SK-N-SH treated with all-trans-retinoic acid at 6 μM for 48 hours (cell line): ENCODE results near the gene RPL12.
"Not testable (repeated sequence)": the region's sequence is repeated elsewhere in the genome, so short reads cannot be mapped to it uniquely, and the experiment has no call there.

Experiments
- ATAC-seq: fragments of 200-7000 bp; cut with Tn5 transposase; 3 replicates; pipeline ENCODE4 v1.9.1; 2020; ENCODE audit warnings: mild to moderate bottlenecking, moderate library complexity
- ARNTL ChIP-seq: fragments of 450-650 bp; formaldehyde crosslinking; IDR thresholded peaks from 2 replicates; pipeline ENCODE4 v1.5.0; 2020; ENCODE audit warnings: low read depth, mild to moderate bottlenecking, moderate library complexity, borderline replicate concordance
- BACH2 ChIP-seq: fragments of 250-450 bp; sonication (Bioruptor Pico); IDR thresholded peaks from 2 replicates; pipeline ENCODE4 v1.9.0; 2021; ENCODE audit warnings: mild to moderate bottlenecking, borderline replicate concordance
- CREB5 ChIP-seq: fragments of 250-450 bp; sonication (Bioruptor Pico); IDR thresholded peaks from 2 replicates; pipeline ENCODE4 v1.5.1; 2020; ENCODE audit warnings: low read depth, mild to moderate bottlenecking, moderate library complexity
- CSRNP3 ChIP-seq: fragments of 250-450 bp; sonication (Bioruptor Pico); IDR thresholded peaks from 2 replicates; pipeline ENCODE4 v1.5.1; 2021; ENCODE audit warnings: mild to moderate bottlenecking, moderate library complexity
- ESRRG ChIP-seq: fragments of 250-450 bp; sonication (Bioruptor Pico); IDR thresholded peaks from 2 replicates; pipeline ENCODE4 v1.6.1; 2021; ENCODE audit warnings: mild to moderate bottlenecking
- GLIS3 ChIP-seq: fragments of 250-450 bp; sonication (Bioruptor Pico); IDR thresholded peaks from 2 replicates; pipeline ENCODE4 v1.5.0; 2020; ENCODE audit warnings: mild to moderate bottlenecking, moderate library complexity
- OSR1 ChIP-seq: fragments of 250-450 bp; sonication (Bioruptor Pico); IDR thresholded peaks from 2 replicates; pipeline ENCODE4 v1.8.0; 2022; ENCODE audit warnings: moderate library complexity, mild to moderate bottlenecking, inconsistent platforms
- POU6F1 ChIP-seq: fragments of 250-450 bp; sonication (Bioruptor Pico); IDR thresholded peaks from 2 replicates; pipeline ENCODE4 v1.8.0; 2021; ENCODE audit warnings: low read depth, mild to moderate bottlenecking, moderate library complexity, borderline replicate concordance
- PPARA ChIP-seq: fragments of 250-450 bp; sonication (Bioruptor Pico); IDR thresholded peaks from 2 replicates; pipeline ENCODE4 v1.5.0; 2020; ENCODE audit warnings: mild to moderate bottlenecking, borderline replicate concordance
- RARB ChIP-seq: fragments of 250-450 bp; sonication (Bioruptor Pico); IDR thresholded peaks from 2 replicates; pipeline ENCODE4 v1.8.0; 2021; ENCODE audit warnings: mild to moderate bottlenecking, moderate library complexity
- TCF4 ChIP-seq: fragments of 250-450 bp; sonication (Bioruptor Pico); IDR thresholded peaks from 2 replicates; pipeline ENCODE4 v1.8.0; 2021; ENCODE audit warnings: mild to moderate bottlenecking, moderate library complexity, borderline replicate concordance
- TOX ChIP-seq: fragments of 250-450 bp; sonication (Bioruptor Pico); IDR thresholded peaks from 2 replicates; pipeline ENCODE4 v1.8.0; 2021; ENCODE audit warnings: mild to moderate bottlenecking, moderate library complexity, borderline replicate concordance
- ZFP3 ChIP-seq: fragments of 250-450 bp; sonication (Bioruptor Pico); IDR thresholded peaks from 2 replicates; pipeline ENCODE4 v1.5.0; 2020; ENCODE audit warnings: mild to moderate bottlenecking, moderate library complexity
- ZFP30 ChIP-seq: fragments of 450-650 bp; formaldehyde crosslinking; IDR thresholded peaks from 2 replicates; pipeline ENCODE4 v1.5.0; 2022; ENCODE audit warnings: mild to moderate bottlenecking, moderate library complexity
- ZNF70 ChIP-seq: fragments of 450-650 bp; formaldehyde crosslinking; IDR thresholded peaks from 2 replicates; pipeline ENCODE4 v1.5.0; 2020; ENCODE audit warnings: mild to moderate bottlenecking, moderate library complexity
- TF ChIP-seq, protein P1 (sequence below): fragments of 250-450 bp; sonication (Bioruptor Pico); IDR thresholded peaks from 2 replicates; pipeline ENCODE4 v1.5.0; 2020; ENCODE audit warnings: mild to moderate bottlenecking, moderate library complexity
- TF ChIP-seq, protein P2 (sequence below): fragments of 250-450 bp; sonication (Bioruptor Pico); IDR thresholded peaks from 2 replicates; pipeline ENCODE4 v1.8.0; 2020; ENCODE audit warnings: mild to moderate bottlenecking, moderate library complexity, borderline replicate concordance

The RPL12 gene

DNA sequence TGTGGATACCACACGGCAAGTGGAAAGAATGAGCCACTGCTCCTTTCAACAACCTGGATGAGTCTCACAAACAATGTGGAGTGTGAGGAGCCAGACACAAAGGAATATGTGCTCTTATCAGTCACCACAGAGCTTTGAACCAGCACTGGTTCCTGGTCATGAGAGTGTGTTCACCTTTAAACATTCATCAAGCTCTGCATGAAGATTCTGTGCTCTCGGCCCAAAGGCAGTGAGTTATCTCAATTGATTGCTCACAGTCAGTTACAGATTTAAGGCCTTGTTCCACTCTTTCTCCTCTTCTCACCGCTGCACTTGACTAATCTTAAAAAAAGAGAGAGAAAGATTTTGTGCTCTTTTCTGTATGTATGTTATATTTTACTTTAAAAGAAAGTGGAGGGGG lies 19.5 kb upstream of the RPL12 start:
- no peak for ATAC-seq
- no peak for TF ChIP-seq RARB (CRISPR knock-in tag)

DNA sequence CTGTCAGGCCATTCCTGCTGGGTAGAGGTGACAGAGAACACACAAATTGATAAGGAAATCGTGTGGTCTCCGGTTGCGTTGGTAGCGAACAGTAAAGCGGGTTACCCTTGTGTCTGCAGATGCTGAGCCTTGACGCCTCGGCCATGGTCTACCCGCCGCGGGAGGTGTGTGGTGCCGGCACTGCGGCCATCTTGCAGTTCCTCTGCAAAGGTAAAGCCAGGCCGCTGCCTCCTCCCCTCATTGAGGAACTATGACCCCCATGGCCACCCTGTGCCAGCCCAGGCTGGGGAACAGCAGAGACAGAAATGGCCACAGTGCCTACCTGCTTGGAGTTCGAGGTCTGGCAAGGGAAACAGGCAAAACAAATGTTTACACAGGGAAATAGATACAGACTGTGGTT lies 16.4 kb upstream of the RPL12 start:
- ATAC-seq: no peak
- TF ChIP-seq ZNF70 (CRISPR knock-in tag): no peak

GRCh38 chr9:127466407-127466917 lies 15.3 kb upstream of the RPL12 start:
- not testable (repeated sequence) for ATAC-seq

GRCh38 chr9:127463911-127464310 lies 12.7 kb upstream of the RPL12 start:
- no peak; the same call in 2 of the 3 replicates for ATAC-seq
- TF ChIP-seq ARNTL (CRISPR knock-in tag) (no peak), TOX (CRISPR knock-in tag) (no peak), PPARA (CRISPR knock-in tag) (no peak), GLIS3 (no peak), OSR1 (CRISPR knock-in tag) (no peak), BACH2 (CRISPR knock-in tag) (no peak), ESRRG (CRISPR knock-in tag) (no peak), POU6F1 (CRISPR knock-in tag) (no peak), CREB5 (CRISPR knock-in tag) (no peak), ZFP3 (CRISPR knock-in tag) (no peak), RARB (CRISPR knock-in tag) (no peak), TCF4 (CRISPR knock-in tag) (no peak), ZFP30 (CRISPR knock-in tag) (no peak)
- TF ChIP-seq, protein P1, sequence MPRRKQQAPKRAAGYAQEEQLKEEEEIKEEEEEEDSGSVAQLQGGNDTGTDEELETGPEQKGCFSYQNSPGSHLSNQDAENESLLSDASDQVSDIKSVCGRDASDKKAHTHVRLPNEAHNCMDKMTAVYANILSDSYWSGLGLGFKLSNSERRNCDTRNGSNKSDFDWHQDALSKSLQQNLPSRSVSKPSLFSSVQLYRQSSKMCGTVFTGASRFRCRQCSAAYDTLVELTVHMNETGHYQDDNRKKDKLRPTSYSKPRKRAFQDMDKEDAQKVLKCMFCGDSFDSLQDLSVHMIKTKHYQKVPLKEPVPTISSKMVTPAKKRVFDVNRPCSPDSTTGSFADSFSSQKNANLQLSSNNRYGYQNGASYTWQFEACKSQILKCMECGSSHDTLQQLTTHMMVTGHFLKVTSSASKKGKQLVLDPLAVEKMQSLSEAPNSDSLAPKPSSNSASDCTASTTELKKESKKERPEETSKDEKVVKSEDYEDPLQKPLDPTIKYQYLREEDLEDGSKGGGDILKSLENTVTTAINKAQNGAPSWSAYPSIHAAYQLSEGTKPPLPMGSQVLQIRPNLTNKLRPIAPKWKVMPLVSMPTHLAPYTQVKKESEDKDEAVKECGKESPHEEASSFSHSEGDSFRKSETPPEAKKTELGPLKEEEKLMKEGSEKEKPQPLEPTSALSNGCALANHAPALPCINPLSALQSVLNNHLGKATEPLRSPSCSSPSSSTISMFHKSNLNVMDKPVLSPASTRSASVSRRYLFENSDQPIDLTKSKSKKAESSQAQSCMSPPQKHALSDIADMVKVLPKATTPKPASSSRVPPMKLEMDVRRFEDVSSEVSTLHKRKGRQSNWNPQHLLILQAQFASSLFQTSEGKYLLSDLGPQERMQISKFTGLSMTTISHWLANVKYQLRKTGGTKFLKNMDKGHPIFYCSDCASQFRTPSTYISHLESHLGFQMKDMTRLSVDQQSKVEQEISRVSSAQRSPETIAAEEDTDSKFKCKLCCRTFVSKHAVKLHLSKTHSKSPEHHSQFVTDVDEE (CRISPR knock-in tag): no peak
- TF ChIP-seq, protein P2, sequence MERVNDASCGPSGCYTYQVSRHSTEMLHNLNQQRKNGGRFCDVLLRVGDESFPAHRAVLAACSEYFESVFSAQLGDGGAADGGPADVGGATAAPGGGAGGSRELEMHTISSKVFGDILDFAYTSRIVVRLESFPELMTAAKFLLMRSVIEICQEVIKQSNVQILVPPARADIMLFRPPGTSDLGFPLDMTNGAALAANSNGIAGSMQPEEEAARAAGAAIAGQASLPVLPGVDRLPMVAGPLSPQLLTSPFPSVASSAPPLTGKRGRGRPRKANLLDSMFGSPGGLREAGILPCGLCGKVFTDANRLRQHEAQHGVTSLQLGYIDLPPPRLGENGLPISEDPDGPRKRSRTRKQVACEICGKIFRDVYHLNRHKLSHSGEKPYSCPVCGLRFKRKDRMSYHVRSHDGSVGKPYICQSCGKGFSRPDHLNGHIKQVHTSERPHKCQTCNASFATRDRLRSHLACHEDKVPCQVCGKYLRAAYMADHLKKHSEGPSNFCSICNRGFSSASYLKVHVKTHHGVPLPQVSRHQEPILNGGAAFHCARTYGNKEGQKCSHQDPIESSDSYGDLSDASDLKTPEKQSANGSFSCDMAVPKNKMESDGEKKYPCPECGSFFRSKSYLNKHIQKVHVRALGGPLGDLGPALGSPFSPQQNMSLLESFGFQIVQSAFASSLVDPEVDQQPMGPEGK (CRISPR knock-in tag): no peak

DNA sequence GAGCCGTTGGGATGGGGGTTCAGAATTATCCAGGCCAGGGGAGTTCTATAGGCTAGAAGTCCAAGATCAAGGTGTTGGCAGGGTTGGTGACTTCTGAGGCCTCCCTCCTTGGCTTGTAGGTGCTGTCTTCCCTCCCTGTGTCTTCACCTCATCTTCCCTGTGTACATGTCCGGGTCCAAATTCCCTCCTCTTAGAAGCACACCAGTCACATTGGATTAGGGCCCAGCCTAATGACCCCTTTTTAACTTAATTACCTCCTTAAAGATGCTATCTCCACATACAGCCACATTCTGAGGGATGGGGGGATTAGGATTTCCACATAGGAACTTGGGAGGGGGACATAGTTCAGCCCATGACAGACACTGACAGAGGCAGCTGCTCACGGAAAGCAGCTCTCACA lies 12.2 kb upstream of the RPL12 start:
- no peak for TF ChIP-seq CSRNP3
- TF ChIP-seq, protein P1 (CRISPR knock-in tag): 0 out of 2 replicates have a peak, but pooled peaks have one; percentile 6
- TF ChIP-seq BACH2 (CRISPR knock-in tag): no peak
- no peak for ATAC-seq
